Endothelial cell of umbilical vein (primary cell): Measurements from ENCODE around the gene SEMA3A. TPM values are rescaled to one million over a fixed set of nuclear protein-coding genes. Genes with fewer than 3 reads are reported as not detected.

Experiments used
- BruUV-seq: library from RNA; stranded (reverse); fragments of 400-500 nt; replicated peaks from 2 replicates; lab custom pipeline; 2021; lab: Mats Ljungman, UMichigan
- CTCF ChIA-PET: fragments of 300-600, 350-600 bp; sonication (Branson Sonifier 250); formaldehyde crosslinking; loops from one replicate; lab custom pipeline; 2021; ENCODE audit warnings: antibody characterized with exemption, inconsistent platforms; lab: Charles Lee
- POLR2A ChIA-PET: fragments of 300-600, 350-600 bp; sonication (Branson Sonifier 250); formaldehyde crosslinking; loops from one replicate; lab custom pipeline; 2021; ENCODE audit warnings: antibody characterized with exemption, inconsistent platforms; lab: Charles Lee
- DNase-seq: peaks from one replicate; pipeline ENCODE4 v3.0.0-alpha.2; 2011; ENCODE audit warnings: low read depth, low spot score
- FAIRE-seq: peaks from 2 replicates; lab custom pipeline; 2011; peaks lifted over from hg19 to GRCh38; lab: Jason Lieb, UNC
- H2AFZ ChIP-seq: 2 replicates; pipeline ENCODE4 v1.6.0; 2012; ENCODE audit warnings: low read depth, low read length, control low read depth, inconsistent platforms
- H3K27ac ChIP-seq: 2 replicates; pipeline ENCODE4 v1.5.1; 2011; ENCODE audit warnings: low read depth, mild to moderate bottlenecking, control low read depth, low read length, moderate library complexity; ENCODE audit not compliant: insufficient read depth
- H3K27me3 ChIP-seq, 2 experiments: 2 replicates each; pipeline versions ENCODE4 v1.6.0 to v1.6.1; 2011; ENCODE audit warnings: low read length in 2 of 2, mixed read lengths in 1 of 2; ENCODE audit not compliant: control insufficient read depth in 2 of 2, insufficient read depth in 2 of 2
- H3K36me3 ChIP-seq, 2 experiments: 2 replicates in 1 of 2; 3 replicates in 1 of 2; pipeline ENCODE4 v1.5.1; 2011; ENCODE audit warnings: low read length in 2 of 2, mild to moderate bottlenecking in 1 of 2, moderate library complexity in 1 of 2; ENCODE audit not compliant: control insufficient read depth in 2 of 2, insufficient read depth in 2 of 2; ENCODE audit errors: extremely low read depth in 1 of 2
- H3K4me1 ChIP-seq: 3 replicates; pipeline ENCODE4 v1.5.1; 2011; ENCODE audit warnings: mild to moderate bottlenecking, low read length; ENCODE audit not compliant: control insufficient read depth, insufficient read depth; ENCODE audit errors: extremely low read depth
- H3K4me2 ChIP-seq: 2 replicates; pipeline ENCODE4 v1.6.1; 2011; ENCODE audit warnings: low read length, control low read depth, mixed read lengths; ENCODE audit not compliant: insufficient read depth
- H3K4me3 ChIP-seq, 3 experiments: fragments of 200-600 bp in 1 of 3; sonication (generic), shearing (Covaris generic) in 1 of 3; replicated peaks in 1 of 3; 2 replicates each; pipeline ENCODE4 v1.5.1; 2011 to 2016; ENCODE audit warnings: control low read depth in 3 of 3, low read length in 3 of 3, mild to moderate bottlenecking in 2 of 3, inconsistent platforms in 1 of 3, low read depth in 1 of 3, moderate library complexity in 1 of 3; ENCODE audit not compliant: insufficient read depth in 1 of 3
- H3K79me2 ChIP-seq: 2 replicates; pipeline ENCODE4 v1.6.0; 2012; ENCODE audit warnings: low read length, inconsistent platforms; ENCODE audit not compliant: control insufficient read depth, insufficient read depth
- H3K9ac ChIP-seq: replicated peaks from 2 replicates; pipeline ENCODE3; 2011; ENCODE audit warnings: low read length, control low read depth; ENCODE audit not compliant: insufficient read depth; ENCODE audit errors: extremely low read depth
- H3K9me1 ChIP-seq: replicated peaks from 3 replicates; pipeline ENCODE4 v1.6.0; 2011; ENCODE audit warnings: mild to moderate bottlenecking, low read length; ENCODE audit not compliant: control insufficient read depth, insufficient read depth; ENCODE audit errors: extremely low read depth
- H3K9me3 ChIP-seq: replicated peaks from 2 replicates; pipeline ENCODE4 v1.5.1; 2012; ENCODE audit warnings: low read length, inconsistent platforms; ENCODE audit not compliant: control insufficient read depth, insufficient read depth
- H4K20me1 ChIP-seq: replicated peaks from 2 replicates; pipeline ENCODE3; 2011; ENCODE audit warnings: mild to moderate bottlenecking, low read length; ENCODE audit not compliant: control insufficient read depth, insufficient read depth; ENCODE audit errors: extremely low read depth
- CTCF ChIP-seq, 2 donors: IDR thresholded peaks; 1 replicate in 1 of 2; 2 replicates in 1 of 2; pipeline ENCODE4 v1.5.1; 2011; ENCODE audit warnings: low read length in 2 of 2, mild to moderate bottlenecking in 2 of 2, moderate library complexity in 2 of 2, control low read depth in 1 of 2, inconsistent platforms in 1 of 2, low read depth in 1 of 2; ENCODE audit not compliant: insufficient read depth in 1 of 2; ENCODE audit errors: extremely low read depth in 1 of 2
- EZH2 ChIP-seq: IDR thresholded peaks from 2 replicates; pipeline ENCODE4 v1.6.1; 2012; ENCODE audit warnings: borderline replicate concordance, low read depth, mild to moderate bottlenecking, moderate library complexity, low read length, inconsistent platforms; ENCODE audit not compliant: severe bottlenecking
- FOS ChIP-seq: IDR thresholded peaks from 2 replicates; pipeline ENCODE4 v1.6.1; 2011; ENCODE audit warnings: mild to moderate bottlenecking, low read length, moderate library complexity, borderline replicate concordance; ENCODE audit not compliant: insufficient read depth
- GATA2 ChIP-seq: IDR thresholded peaks from 2 replicates; pipeline ENCODE4 v1.7.0; 2011; ENCODE audit warnings: low read depth, mild to moderate bottlenecking, moderate library complexity, mixed read lengths, low read length; ENCODE audit not compliant: insufficient read length, insufficient read depth
- JUN ChIP-seq: IDR thresholded peaks from 2 replicates; pipeline ENCODE4 v1.6.1; 2011; ENCODE audit warnings: borderline replicate concordance, low read depth; ENCODE audit not compliant: insufficient read length, insufficient read depth
- MAX ChIP-seq: IDR thresholded peaks from 2 replicates; pipeline ENCODE4 v1.6.1; 2011; ENCODE audit not compliant: insufficient read depth, insufficient read length
- MYC ChIP-seq: IDR thresholded peaks from one replicate; pipeline ENCODE4 v1.6.1; 2011; ENCODE audit warnings: mild to moderate bottlenecking, low read depth, low read length
- POLR2A ChIP-seq: IDR thresholded peaks from 2 replicates; pipeline ENCODE4 v1.6.1; 2012; ENCODE audit warnings: low read depth, mild to moderate bottlenecking, control low read depth, low read length
- POLR2AphosphoS5 ChIP-seq: IDR thresholded peaks from 2 replicates; pipeline ENCODE4 v1.6.1; 2012; ENCODE audit warnings: low read depth, mild to moderate bottlenecking, control low read depth, low read length, moderate library complexity; ENCODE audit not compliant: insufficient read depth
- dilution Hi-C: fragments of 300-500 bp; cut with MboI; formaldehyde crosslinking; loops from one replicate; pipeline ENCODE4 v1.15.0; 2019; ENCODE audit warnings: low sequenced_read_pairs; ENCODE audit not compliant: extremely low pct_ligation_motif_present
- intact Hi-C: fragments of 100-400 bp; cut with micrococcal nuclease; formaldehyde crosslinking; loops from one replicate; pipeline ENCODE4 v1.10.0; 2022
- polyA plus RNA-seq, 4 experiments: library from polyadenylated mRNA; depleted of rRNA in 3 of 4; stranded (reverse) in 3 of 4; unstranded in 1 of 4; fragments of >200 nt; gene quantifications; 2 replicates each; pipeline versions ENCODE4 v1.2.1 to v1.2.3, GENCODE V29; 2011 to 2012; ENCODE audit warnings: missing spikeins in 1 of 4
- total RNA-seq: library from RNA; stranded (reverse); gene quantifications from 2 replicates; pipeline ENCODE4 v1.2.3, GENCODE V29; 2021

Gene SEMA3A
- total and polyA plus RNA-seq, 2 donors (not counting 3 experiments of a cell fraction or from before 2014, with no cell fraction given) = 0.68 to 1.2 TPM

- no peak for FAIRE-seq
- no peaks in the 10 kb centered on the region for H3K27me3 ChIP-seq
- TF ChIP-seq FOS = no peak
- no peak for TF ChIP-seq MYC
- no peak for TF ChIP-seq GATA2
- TF ChIP-seq CTCF (IDR thresholded peaks at IDR 0.05; ENCODE audit: extremely low read depth in 1 of 2, insufficient read depth in 1 of 2, low read depth in 1 of 2, low read length in 2 of 2) = no peak
- no peak for TF ChIP-seq JUN
- TF ChIP-seq POLR2A = no peak
- no peak for TF ChIP-seq MAX
- no peak for TF ChIP-seq EZH2
- no peak for TF ChIP-seq POLR2AphosphoS5
- H3K9me1 ChIP-seq = no peaks in the 10 kb centered on the region
- dilution Hi-C loops = no loop called here
- ChIA-PET POLR2A (no interaction called here), CTCF (no interaction called here)
- H2AFZ ChIP-seq = no peak overlapping the region
- H3K9ac ChIP-seq = no peak overlapping the region
- no peak overlapping the region for H3K27ac ChIP-seq
- H3K4me2 ChIP-seq = no peak overlapping the region
- H3K4me1 ChIP-seq = no peaks in the 10 kb centered on the region
- H4K20me1 ChIP-seq = no peaks in the 10 kb centered on the region
- intact Hi-C loops = no loop called here
- no peak for DNase-seq
- BruUV-seq = no TSS peak
- H3K9me3 ChIP-seq = no peaks in the 10 kb centered on the region
- H3K36me3 ChIP-seq = no peaks in the 10 kb centered on the region
- H3K79me2 ChIP-seq = no peaks in the 10 kb centered on the region
- H3K4me3 ChIP-seq = no peak overlapping the region
These were observed 176.9 kb downstream of the SEMA3A start for GRCh38 chr7:84017651-84018050.
